Measurements from ENCODE around the gene LRRC4B.
"Not testable (repeated sequence)": the region's sequence is repeated elsewhere in the genome, so short reads cannot be mapped to it uniquely, and the experiment has no call there.

LRRC4B gene

DNA sequence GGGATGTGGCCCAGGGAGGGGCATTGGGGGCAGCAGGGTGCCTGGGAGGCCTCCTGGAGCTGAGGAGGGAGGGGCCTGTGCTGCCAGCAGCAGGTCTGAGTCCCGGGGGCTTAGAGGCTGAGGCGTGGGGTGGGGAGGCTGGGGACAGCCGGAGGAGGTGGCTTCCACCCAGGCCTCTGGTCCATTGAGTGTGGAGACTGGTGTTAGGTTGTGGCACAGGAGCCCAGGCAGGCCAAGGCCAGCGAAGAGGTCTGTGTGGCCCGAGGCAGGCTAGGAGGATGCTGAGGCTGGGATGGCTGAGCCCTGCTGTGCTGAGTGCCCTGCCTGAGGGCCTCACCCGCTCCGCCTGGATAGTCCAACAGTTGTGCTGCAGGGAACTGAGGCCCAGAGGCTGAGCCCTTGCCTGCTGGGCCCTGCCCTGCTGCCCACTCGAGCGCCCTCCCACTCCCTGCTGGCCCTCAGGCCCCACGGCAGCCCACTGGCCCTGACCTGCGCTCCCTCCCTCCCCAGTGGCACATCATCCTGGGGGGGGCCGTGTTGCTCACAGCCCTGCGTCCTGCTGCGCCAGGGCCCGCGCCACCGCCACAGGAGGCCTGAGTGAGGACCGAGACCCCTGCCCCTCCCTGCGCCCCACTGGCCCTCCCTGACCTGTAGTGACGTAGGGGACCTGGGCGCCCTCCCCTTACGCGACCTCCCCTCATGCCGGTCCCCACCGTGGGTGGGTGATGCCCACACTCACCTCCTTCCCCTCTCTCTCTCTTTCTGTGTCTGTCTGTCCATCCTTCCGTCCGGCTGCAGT is 86.7 kb downstream of the LRRC4B start:
- DNase-seq = no peak

DNA sequence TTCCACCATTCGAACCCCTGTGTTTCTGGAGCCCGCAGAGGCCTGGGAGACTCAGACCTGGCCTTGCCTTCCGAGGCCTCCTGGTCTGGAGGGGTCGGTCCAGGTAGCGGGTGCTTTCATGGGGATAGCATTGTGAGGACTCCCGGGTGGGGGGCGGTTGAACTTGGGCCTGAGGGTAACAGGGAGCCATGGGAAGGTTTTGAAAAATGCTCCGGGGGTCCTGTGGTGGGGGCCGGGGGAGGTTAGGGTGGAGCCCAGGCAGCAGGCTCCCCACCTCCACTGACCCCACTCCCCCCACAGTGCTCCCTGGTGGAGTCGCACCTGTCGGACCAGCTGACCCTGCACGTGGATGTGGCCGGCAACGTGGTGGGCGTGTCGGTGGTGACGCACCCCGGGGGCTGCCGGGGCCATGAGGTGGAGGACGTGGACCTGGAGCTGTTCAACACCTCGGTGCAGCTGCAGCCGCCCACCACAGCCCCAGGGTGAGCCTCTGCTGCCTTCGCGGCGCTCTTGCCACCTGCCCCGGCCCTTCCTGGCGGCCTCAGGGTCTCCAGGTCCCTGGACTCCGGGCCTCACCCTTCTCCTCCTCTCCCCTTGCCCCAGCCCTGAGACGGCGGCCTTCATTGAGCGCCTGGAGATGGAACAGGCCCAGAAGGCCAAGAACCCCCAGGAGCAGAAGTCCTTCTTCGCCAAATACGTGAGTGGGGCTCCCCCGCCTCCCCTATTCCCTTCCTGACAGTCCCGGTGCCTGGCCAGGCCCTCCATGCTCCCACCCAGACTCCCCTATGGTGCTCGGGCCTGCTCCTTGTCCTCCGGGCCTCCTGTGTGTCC is 87.7 kb downstream of the LRRC4B start:
- DNase-seq = no peak

DNA sequence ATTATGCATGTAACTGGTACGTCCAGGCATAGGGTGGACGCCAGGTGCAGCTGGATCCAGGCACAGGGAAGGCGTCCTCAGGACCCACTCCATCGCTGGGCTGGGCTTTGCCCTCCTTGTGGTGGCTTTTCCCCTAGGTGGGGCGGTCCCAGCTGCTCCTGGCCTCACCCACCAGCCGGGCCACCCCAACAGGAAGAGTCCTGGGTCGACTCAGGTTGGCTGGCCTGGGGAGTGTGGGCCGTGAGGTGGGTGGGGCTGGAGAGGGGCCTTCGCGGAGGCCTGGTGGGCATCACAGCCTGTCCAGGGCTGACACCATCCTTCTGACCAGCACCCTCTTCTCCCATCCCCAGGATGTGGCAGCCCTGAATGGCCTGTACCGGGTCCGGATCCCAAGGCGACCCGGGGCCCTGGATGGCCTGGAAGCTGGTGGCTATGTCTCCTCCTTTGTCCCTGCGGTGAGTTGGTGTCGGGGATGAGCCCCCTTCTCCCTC is 88.4 kb downstream of the LRRC4B start:
- DNase-seq = no peak

DNA sequence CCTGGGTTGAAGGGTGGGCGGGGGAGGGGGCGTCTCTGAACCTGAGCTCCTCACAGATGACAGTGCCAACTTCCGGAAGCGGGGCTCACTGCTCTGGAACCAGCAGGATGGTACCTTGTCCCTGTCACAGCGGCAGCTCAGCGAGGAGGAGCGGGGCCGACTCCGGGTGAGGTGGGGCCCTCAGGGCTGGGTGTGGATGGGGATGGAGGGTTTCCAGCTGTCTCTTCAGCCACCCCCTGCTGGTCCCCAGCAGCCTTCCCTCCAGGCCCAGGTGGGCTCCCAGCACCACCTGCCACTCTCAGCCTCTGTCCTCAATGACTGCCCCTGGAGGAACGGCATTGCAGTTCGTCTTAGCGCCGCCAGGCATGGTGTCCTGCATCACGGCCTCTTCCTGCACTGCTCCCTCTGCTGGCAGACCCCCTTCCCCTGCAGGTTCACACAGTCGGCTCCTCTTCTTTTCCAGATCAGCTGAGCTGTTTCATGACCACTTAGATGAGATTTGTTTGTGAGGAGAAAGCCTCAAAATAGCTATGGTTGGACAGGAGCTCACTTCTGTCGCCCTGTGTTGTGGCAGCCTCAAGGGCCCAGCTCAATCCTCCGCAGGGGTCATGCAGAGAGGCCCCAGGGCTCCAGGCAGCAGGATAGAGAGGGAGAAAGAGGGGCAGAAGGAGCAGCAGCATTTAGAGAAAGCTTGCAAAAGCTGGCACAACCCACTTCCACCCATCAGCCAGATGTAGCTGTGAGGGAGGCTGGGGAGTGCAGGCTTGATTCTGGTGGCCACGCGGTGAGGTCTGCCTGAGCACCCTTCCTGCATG is 89.1 kb downstream of the LRRC4B start:
- DNase-seq = no peak

DNA sequence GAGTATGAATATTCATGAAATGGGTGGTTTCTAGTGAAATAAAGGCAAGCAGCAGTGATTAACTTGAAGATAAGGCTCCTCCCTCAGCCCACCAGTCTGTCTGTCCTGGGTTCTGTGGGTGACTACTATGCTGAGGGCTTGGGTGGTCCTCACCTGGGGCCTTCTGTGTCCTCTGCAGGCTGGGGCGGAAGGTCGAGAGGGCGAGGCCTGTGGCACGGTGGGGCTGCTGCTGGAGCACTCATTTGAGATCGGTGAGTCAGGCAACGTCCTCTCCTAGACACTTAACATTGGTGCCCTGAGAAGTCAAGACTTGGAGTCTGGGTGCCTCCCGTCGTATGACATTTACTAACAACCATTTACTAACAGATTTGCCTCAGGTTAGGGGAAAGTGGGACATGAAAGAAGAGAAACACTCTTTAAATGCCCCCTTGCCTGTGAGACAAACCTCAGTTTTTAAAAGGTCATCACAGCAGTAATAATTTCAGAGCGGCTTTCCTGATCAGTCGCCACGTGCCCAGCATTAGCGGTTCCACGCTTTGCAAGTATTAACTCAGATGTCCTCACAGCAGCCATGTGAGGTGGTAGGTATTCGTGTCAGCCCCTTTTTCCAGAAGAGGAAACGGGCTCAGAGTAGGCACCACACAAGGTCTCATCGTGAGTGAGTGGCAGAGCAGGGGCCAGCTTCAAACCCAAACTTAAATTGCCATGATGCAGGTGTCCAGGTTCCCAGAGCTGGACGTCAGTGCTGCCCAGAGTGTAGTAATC is 90.3 kb downstream of the LRRC4B start:
- DNase-seq = no peak

DNA sequence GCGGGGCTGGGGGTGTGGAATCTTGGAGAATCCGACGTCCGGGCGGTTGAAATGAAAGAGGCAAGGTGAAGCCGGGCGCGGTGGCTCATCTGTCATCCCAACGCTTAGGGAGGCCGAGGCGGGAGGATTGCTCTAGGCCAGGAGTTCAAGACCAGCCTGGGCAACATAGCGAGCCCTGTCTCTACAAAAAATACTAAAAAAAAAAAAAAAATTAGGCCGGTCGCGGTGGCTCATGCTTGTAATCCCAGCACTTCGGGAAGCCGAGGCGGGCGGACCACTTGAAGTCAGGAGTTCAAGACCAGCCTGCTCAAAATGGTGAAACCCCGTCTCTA is 91.4 kb downstream of the LRRC4B start:
- DNase-seq = no peak

DNA sequence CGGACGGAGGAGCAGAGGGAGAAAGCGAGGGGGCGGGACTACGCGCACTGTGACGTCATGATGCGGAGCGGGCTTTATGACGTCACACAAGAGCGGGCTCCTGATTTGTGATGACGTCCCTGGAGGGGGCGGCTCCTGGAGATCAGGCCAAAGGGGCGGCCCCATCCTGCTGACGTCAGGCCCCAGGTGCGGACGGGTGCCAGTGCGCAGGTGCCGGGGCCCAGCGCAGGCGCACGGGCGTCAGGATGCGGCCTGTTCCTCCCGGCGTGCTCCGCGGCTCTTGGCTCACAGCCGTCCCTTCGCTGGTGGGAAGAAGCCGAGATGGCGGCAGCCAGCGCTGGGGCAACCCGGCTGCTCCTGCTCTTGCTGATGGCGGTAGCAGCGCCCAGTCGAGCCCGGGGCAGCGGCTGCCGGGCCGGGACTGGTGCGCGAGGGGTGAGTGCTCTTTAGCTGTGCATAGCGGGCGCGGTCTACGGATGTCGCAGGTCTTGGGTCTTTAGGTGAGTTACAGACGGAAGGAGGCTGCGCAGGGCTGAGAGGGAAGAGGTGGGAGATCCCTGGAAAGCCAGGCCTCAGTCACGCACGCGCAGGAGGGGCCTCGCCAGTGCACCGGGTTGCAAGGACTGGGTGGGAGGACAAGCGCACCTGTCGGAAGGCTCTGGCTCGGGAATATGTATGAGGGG is 91.9 kb downstream of the LRRC4B start, which contains the start of the genes EMC10 and GARIN5A:
TSS of gene EMC10 (plus strand) at position 284 of the 683 bp plus-strand sequence. CDS start at position 322, 38 bp downstream.
TSS of gene GARIN5A (minus strand) at position 625 of the 683 bp plus-strand sequence. CDS start at position 165, 460 bp downstream.
- peak; percentile 96 for DNase-seq

DNA sequence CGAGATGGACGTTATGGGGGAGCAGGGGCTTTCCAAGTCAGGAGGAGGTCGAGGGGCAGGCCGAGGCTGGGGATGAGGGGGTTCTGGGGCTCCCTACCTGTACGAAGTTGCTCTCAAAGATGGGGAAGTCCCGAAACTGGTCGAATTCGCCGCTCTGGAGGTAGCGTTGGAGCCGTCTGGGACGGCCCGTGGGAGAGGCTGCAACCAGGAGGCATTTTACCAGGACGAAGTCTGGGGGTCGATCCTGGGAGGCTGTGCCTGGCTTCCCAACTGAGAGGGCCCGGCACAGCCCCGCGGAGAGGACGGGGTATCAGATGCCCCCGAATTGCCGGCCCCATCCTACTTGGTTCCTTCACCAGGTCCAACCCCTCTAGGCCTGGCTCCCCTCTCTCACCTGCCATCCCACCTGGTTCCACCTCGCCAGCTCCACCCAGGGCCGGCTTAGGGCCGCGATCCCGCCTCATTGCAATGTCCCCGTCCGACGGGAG is 92.5 kb downstream of the LRRC4B start:
- no peak for DNase-seq

DNA sequence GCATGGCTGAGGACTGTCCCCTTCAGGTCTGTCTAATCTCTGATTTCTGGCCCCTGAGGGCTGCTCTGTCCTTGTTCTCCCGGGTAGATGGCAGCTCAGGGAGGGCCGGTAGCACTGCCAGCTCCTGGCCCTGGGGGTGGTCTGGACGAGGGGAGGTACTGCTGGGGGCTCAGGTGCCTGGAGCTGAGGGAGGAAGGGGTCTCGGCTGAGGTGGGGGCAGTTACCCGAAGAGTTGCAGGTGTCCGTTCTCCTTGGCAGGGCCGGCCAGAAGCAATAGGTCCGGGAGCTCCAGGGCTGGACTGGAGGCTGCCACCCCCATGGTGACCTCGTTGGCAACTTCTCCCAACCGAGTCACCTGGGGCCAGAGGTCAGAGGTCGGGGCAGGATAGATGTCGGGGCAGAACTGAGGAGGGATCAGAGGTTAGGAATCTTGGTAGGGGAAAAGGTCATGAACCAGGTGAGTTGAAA is 93.1 kb downstream of the LRRC4B start:
- DNase-seq = no peak

DNA sequence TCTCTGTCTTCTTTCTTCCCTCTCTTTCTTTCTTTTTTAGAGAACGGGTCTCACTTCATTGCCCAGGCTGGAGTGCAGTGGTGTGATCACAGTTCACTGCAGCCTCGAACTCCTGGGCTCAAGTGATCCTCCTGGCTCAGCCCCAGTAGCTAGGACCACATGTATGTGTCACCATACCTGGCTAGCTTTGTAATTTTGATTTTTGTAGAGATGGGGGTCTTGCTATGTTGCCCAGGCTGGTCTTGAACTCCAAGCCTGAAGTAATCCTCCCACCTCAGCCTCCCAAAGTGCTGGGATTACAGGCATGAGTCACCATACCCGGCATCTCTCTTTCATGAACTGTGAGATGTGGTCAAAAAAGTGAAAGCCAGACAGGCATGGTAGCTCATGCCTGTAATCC is 94.9 kb downstream of the LRRC4B start:
- not testable (repeated sequence) for DNase-seq

DNA sequence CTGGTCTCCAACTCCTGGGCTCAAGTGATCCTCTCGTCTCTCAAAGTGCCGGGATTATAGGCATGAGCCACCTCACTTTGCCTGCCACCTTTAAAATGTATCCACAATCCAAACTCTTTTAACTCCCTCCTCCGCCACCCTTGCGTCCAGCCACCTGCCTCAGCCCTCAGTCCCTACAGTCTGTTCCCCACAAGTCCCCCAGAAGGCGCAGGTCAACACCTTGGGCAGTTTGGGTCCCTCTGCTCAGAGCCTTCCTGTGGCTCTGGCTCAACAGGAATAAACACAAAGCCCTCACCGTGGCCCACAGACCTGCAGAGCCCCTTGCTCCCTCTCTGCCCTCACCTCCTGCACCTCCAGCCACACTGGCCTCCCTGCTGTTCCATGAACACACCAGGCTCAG is 99.4 kb downstream of the LRRC4B start:
- DNase-seq = no peak

DNA sequence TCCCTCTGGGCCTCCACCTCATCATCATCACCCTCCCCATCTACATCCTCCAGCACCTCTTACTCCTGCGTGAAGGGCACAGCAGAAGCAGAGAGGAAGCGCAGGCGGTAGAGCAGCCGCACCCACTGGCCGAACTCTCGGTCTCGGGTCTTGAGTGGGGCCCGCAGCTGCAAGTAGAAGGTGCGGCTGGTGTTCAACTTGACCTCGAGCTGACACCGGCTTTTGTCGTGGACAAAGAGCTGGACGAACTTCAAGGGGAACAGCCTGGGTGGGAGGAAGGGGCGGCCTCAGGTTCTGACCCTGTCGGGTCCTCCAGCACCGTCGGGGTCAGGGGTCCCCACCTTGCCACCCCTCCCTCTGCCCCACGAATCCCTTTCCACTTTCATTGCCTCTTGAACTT is 100.7 kb downstream of the LRRC4B start:
- DNase-seq = no peak

Measured in activated CD4-positive, alpha-beta T cell treated with anti-CD3 and anti-CD28 coated beads, Interleukin-2, amount 50 U/mL, for 16 hours (primary cell).